AG04449 (cell line): ENCODE measurements around the gene WDR64.

ENCODE experiments used
- CTCF ChIA-PET: fragments of 350-600 bp; formaldehyde crosslinking; extraction: SDS; loops from one replicate; lab custom pipeline; 2021; ENCODE audit warnings: antibody characterized with exemption; lab: Yijun Ruan, JAX
- POLR2A ChIA-PET: fragments of 400-600, 350-600 bp; formaldehyde crosslinking; extraction: SDS; loops from one replicate; lab custom pipeline; 2020; ENCODE audit warnings: antibody characterized with exemption, inconsistent platforms; lab: Yijun Ruan, JAX
- DNase-seq: peaks from one replicate; pipeline ENCODE4 v3.0.0-alpha.2; 2010; ENCODE audit warnings: low read depth, low spot score
- H3K4me3 ChIP-seq: 2 replicates; pipeline ENCODE4 v1.5.1; 2011; ENCODE audit warnings: low read depth, mild to moderate bottlenecking, control low read depth, low read length
- TF ChIP-seq, protein P1 (sequence below): IDR thresholded peaks from one replicate; pipeline ENCODE4 v1.5.1; 2011; ENCODE audit warnings: mild to moderate bottlenecking, moderate library complexity, low read length, control low read depth, inconsistent platforms; ENCODE audit not compliant: insufficient read depth; ENCODE audit errors: missing control alignments

The WDR64 gene

GRCh38 chr1:241841691-241842090 is 189.6 kb downstream of the WDR64 start:
- TF ChIP-seq, protein P1, sequence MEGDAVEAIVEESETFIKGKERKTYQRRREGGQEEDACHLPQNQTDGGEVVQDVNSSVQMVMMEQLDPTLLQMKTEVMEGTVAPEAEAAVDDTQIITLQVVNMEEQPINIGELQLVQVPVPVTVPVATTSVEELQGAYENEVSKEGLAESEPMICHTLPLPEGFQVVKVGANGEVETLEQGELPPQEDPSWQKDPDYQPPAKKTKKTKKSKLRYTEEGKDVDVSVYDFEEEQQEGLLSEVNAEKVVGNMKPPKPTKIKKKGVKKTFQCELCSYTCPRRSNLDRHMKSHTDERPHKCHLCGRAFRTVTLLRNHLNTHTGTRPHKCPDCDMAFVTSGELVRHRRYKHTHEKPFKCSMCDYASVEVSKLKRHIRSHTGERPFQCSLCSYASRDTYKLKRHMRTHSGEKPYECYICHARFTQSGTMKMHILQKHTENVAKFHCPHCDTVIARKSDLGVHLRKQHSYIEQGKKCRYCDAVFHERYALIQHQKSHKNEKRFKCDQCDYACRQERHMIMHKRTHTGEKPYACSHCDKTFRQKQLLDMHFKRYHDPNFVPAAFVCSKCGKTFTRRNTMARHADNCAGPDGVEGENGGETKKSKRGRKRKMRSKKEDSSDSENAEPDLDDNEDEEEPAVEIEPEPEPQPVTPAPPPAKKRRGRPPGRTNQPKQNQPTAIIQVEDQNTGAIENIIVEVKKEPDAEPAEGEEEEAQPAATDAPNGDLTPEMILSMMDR, result no peak
- no peak overlapping the region for H3K4me3 ChIP-seq
- POLR2A ChIA-PET, result no interaction called here
- no peak for DNase-seq
- CTCF ChIA-PET, result interaction anchor here (0.7 to 4.8 kb wide), 6 partner anchors 49 to 311 kb away, joined by 3 to 45 read pairs (median 6); no protein-coding TSS in a partner anchor

- H3K4me3 ChIP-seq, result no peak overlapping the region
- CTCF ChIA-PET, result interaction anchor here (0.9 to 4.8 kb wide), 8 partner anchors 9 to 312 kb away, joined by 3 to 45 read pairs (median 4); partner anchors contain the start of gene KMO
- TF ChIP-seq, protein P1, result no peak
- no peak for DNase-seq
- POLR2A ChIA-PET, result interaction anchor here (0.7 to 1.0 kb wide), 3 partner anchors 202 to 323 kb away, joined by 3 to 4 read pairs (median 3); partner anchors contain the start of genes CHML, FH and OPN3
Measured at GRCh38 chr1:241842565-241842964, 190.5 kb downstream of the WDR64 start.

DNA sequence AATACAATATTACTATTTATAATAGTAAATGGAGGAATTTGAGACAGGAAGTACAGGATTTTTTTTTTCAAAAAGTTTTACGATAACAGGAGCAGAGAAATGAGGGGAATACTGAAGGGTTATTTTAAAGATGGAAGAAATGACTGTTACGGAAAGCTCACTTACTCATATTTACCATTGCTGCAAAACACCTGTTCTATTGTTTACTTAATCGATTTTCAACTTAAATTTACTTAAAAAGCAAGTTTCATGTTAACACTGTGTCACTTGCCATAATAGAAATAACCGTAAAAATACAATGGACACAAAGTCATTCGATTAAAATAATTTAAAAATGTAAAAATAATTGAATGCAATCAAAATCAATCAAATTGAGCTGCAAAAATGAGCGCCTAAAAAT is 192.5 kb downstream of the WDR64 start:
- H3K4me3 ChIP-seq, result no peak overlapping the region
- CTCF ChIA-PET, result interaction anchor here (1.0 to 4.8 kb wide), 3 partner anchors 12 to 233 kb away, joined by 3 to 45 read pairs (median 3); no protein-coding TSS in a partner anchor
- POLR2A ChIA-PET, result no interaction called here
- DNase-seq, result no peak
- TF ChIP-seq, protein P1, result no peak

DNA sequence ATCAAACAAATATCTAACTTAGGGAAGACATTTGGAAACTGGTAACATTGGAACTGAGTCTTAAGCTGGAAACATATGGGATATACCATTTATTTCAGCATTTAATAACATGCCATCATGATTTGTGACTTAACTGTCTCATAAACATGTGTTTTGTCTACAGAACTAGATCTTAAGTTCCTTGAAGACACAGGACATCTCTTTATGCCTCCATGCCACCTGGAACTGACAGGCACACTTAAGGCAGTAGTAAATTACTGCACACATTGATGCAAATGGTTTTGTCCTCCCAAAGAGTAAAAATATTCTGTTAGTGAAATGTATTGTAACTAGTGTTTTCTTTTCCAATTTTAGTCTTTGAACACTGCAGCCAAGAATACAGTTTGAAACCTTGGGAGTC is 194.3 kb downstream of the WDR64 start:
- ChIA-PET CTCF (interaction anchor here (1.6 to 3.0 kb wide), 2 partner anchors 8 to 235 kb away, joined by 10 to 20 read pairs; no protein-coding TSS in a partner anchor), POLR2A (no interaction called here)
- TF ChIP-seq, protein P1, result no peak
- no peak for DNase-seq
- no peak overlapping the region for H3K4me3 ChIP-seq

- POLR2A ChIA-PET, result interaction anchor here (1.4 to 1.6 kb wide), 2 partner anchors 9 to 328 kb away, joined by 3 to 5 read pairs; partner anchors contain the start of gene FH
- CTCF ChIA-PET, result interaction anchor here (1.1 to 3.0 kb wide), 8 partner anchors 9 to 327 kb away, joined by 3 to 20 read pairs (median 3); partner anchors contain the start of gene FH
- no peak for DNase-seq
- TF ChIP-seq, protein P1, result no peak
- H3K4me3 ChIP-seq, result peak overlapping the region; percentile 97
Measured at GRCh38 chr1:241846862-241847539, 194.9 kb downstream of the WDR64 start.

DNA sequence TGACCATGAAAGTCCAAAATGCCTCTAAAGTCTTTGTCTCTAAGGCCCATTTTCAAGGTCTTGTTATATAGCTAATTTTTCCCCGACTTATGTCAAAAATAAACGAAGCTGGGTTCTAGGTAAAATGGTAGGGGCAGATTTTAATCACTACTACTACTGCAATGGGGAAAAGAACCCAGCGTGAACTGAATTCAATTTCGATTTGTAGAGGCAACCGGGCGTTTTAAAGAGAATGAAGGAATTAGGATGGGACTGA is 195.4 kb downstream of the WDR64 start:
- CTCF ChIA-PET, result interaction anchor here (1.1 to 3.0 kb wide), 8 partner anchors 9 to 328 kb away, joined by 3 to 20 read pairs (median 3); partner anchors contain the start of gene FH
- POLR2A ChIA-PET, result interaction anchor here (1.4 to 1.6 kb wide), 2 partner anchors 10 to 329 kb away, joined by 3 to 5 read pairs; partner anchors contain the start of gene FH
- TF ChIP-seq, protein P1, result no peak
- H3K4me3 ChIP-seq, result peak overlapping the region; percentile 97
- DNase-seq, result no peak
